ENCODE measurements around the gene DLGAP1. TPM values are rescaled to one million over a fixed set of nuclear protein-coding genes. Genes with fewer than 3 reads are reported as not detected.
"Not testable (repeated sequence)": the region's sequence is repeated elsewhere in the genome, so short reads cannot be mapped to it uniquely, and the experiment has no call there.

DLGAP1 gene
- total RNA-seq, 1 donor from 2014 or later: 0.86 TPM

GRCh38 chr18:3583873-3584247 lies 871.2 kb downstream of the DLGAP1 start:
- intact Hi-C loops (cut with micrococcal nuclease): no loop called here

GRCh38 chr18:3583106-3583872 lies 871.8 kb downstream of the DLGAP1 start:
- intact Hi-C loops (cut with micrococcal nuclease): not testable (repeated sequence)

DNA sequence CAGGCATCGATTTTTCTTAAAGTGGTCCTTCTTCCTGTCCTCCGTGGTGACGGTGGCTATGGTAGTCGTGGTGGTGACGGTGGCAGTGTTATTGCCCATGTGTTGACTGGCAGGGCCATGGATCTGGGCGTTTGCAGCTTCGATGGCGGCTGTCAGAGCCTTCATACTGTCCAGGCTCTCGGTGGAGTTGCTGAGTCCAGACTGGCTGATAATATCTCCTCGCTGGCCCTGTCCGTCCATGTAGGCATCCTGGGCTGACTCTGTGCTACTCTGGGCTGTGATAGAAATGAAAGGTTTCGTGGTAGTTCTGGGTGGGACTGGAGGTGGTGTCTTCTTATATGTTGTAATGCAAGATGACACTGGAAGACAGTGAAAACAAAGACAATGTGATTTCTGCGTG lies 873.2 kb downstream of the DLGAP1 start:
- intact Hi-C loops (cut with micrococcal nuclease): no loop called here

- intact Hi-C loops (cut with micrococcal nuclease): not testable (repeated sequence)
Observed at GRCh38 chr18:3580523-3581025, 874.5 kb downstream of the DLGAP1 start.

DNA sequence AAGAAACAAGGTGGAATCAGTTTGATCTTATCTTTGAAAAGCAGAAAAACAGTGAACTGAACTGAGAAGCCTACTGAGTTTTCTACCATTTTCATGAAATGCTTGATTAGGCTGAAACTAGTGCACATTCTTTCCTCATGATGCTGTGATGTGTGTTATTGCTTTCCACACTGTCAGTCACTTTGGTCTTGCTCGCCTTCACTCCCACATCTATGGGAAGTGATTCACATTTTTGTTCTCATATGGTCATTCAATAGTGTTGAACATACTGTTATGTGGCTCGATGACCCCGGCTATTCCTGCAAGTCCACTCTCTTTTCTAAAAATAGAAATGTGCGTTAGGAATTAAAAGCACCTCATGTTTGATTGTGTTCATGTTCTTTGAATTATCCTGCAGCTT lies 875.4 kb downstream of the DLGAP1 start:
- intact Hi-C loops (cut with micrococcal nuclease): no loop called here

DNA sequence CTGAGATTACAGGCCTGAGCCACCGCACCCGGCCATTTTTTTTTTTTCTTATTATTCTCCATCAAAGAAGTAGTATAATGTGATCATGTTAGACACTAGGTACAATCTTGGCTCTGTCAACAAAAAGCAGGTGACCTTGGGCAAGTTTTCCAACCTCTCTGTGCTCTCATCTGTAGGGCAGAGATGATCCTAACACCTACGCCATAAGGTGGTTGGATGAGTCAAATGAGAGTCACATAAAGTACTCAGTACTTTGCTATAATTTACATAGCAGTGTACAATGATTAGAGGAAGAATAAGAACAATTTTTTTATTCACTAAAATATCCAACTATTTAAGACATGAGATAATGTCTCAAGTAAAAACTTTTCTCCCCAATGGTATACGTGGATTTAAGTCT lies 876.5 kb downstream of the DLGAP1 start:
- intact Hi-C loops (cut with micrococcal nuclease): no loop called here

DNA sequence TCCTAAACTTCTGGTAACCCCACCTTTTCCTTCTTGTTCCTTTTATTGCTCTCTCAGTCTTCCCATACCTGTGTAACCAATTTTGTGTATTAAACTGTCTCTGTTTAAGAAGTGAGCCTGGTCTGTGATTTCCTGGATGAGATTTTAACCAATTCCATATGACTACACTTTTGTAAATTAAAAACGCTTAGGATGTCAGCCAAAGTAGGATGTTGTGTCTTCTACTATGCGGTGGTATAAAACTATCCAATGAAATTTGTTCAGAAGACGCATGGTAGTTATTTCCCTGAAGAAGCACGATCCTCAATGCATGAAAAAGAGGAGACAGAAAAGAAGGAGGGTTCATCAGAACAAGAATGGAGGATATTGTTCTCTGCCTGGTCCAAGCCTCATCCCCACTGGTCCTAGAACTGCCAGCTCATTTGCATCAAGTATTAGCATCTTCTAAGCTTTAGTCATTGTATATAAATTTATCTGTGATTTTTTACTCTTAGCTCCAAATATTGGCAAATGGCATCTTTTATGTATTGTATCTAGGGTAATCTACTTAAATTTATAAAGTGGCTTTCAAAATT lies 877.7 kb downstream of the DLGAP1 start:
- intact Hi-C loops (cut with micrococcal nuclease): no loop called here

DNA sequence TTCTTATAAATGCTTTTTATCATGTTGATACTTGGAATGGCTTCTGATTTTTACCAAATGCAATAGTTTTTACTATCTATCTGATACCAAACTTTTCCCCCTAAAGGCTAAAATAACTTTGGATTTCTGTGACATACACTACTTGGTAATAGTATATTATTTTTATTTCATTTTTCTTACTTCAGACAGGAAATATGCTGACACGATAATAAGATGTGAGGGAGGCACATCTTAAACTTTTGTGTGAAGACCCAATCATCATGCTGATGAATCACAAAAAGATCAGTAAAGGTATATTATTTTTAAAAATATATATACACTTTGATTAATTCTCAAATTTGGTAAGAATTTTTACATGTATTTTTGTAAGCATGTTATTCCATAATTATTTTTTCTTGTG lies 882.3 kb downstream of the DLGAP1 start:
- intact Hi-C loops (cut with micrococcal nuclease): no loop called here

- intact Hi-C loops (cut with micrococcal nuclease): no loop called here
Observed at GRCh38 chr18:3566851-3567250, 888.3 kb downstream of the DLGAP1 start.

DNA sequence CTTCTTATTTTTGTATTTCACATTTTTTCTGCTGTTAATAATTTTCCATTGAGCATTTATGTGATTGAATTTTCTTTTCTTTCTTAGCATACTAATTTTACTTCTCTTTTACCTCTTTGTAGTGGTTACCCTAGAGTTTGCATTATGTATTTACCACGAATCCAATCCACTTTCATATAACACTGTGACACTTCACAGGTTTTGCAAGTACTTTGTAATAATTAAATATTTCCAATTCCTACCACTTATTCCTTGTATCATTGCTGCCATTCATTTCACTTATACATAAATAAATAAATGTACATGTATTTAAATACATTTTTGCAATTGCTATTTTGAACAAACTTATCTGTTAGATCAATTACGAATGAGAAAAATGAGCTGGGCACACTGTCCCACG lies 894.4 kb downstream of the DLGAP1 start:
- intact Hi-C loops (cut with micrococcal nuclease): no loop called here

DNA sequence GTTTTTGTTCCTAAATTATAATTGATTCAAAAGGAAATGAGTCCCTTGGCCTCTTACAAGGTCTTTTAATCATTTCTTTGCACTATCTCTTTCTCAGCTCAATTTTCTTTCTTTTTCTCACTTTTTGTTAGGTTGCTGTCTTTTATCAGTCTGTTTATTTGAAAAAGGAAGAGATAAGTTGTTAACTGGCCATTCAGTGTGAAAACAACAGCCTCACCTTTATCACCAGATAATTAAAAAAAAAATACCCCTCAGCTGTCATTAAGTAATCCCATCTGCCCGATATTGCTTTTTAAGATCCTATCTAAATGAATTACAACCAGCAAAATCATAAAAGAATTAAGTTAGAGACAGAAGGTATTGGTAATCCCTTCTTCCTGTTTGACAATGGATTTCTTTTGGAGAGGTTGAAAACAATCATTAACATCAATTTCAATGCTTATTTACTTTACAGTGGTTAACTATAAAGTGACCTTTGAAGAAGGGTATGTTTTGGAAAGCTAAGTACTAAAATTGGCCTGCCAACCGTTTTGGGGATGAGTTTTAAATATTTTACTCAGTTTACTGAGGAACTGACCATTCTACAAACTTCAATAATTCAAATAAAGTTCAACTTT lies 900.2 kb downstream of the DLGAP1 start:
- intact Hi-C loops (cut with micrococcal nuclease): no loop called here

DNA sequence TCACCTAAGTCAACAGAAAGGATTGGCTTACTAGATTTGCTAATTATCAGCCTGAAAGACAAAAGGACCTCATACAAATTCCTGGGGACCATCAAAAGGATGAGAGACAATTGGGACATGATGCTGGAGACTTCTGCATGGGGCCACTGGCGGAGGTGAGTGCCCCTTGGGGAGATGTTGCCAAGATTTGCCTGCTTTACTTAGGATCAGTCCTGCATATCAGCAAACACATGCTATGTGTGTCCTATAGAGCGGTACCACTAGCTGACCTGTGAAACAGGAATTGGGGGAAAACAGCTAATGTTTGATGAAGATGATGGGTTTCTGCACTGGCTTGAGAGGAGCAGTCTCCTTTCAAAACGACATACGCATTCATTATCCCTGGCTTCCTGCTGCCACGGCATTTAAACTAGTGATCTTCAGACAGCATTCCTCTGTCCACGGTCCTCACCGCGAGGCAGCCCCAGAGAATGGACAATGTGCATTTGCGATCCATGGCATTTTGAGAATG lies 901.0 kb downstream of the DLGAP1 start:
- intact Hi-C loops (cut with micrococcal nuclease): no loop called here

DNA sequence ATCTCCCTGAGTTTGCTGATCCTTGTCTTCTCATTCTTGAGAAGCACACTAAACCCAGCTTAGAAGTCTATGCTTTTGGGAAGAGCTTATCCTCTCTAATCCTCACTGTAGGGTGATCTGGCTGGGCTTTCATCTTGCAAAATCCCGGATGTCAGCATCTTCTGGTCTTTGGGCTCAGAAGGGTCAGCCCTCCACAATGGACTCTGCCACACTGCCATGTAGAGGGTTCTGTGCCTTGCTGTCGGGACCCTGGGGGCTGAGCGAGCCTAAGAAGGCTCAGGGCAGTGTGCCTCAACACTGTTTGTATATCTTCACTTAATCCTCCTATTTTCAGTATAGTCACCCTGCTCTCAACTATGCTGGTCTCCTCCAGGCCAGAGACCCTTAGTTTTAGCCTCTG lies 902.8 kb downstream of the DLGAP1 start:
- intact Hi-C loops (cut with micrococcal nuclease): no loop called here

- intact Hi-C loops (cut with micrococcal nuclease): no loop called here
Observed at GRCh38 chr18:3547891-3548615, 907.1 kb downstream of the DLGAP1 start.

- intact Hi-C loops (cut with micrococcal nuclease): no loop called here
Observed at GRCh38 chr18:3546106-3546505, 909.0 kb downstream of the DLGAP1 start.

- intact Hi-C loops (cut with micrococcal nuclease): no loop called here
Observed at GRCh38 chr18:3544537-3544936, 910.6 kb downstream of the DLGAP1 start.

DNA sequence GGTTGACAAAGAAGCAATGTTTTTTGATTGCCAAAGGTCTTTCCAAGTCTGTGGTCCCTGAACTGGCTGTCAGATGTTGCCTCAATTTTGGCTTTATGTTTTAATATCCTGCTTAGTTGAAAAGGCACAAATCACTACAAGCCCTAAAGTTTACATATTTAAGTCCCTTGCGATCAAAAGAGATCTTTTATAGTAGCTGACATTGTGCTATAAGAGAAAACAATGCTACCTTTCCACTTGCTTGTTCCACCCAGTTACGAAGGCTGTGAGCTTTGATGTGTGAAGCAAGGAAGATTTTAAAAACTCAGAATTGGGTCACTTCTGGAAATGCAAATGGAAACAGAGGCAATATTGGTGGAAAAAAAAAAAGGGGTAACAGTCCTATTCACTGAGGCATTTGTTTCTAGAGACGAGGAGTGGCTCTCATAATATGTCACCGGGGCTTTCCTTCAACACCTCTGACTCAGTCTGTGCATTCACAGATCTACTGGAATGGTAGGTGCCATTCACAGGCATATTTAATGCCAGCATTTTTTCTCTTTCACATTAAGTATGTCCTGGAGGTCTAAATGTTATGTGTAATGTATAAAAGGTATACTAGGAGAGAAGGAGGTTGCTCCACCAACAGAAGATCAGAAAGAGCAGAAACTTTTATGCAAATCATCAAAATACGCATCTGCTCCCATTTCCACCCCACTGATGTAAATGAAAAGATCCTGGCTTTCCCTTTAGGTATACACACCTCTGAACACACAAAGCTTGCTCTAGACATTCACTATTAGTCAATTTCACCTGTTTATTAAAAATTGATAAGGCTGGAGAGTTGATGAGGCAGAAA lies 913.3 kb downstream of the DLGAP1 start:
- intact Hi-C loops (cut with micrococcal nuclease): no loop called here

GRCh38 chr18:3540805-3541548 lies 914.1 kb downstream of the DLGAP1 start:
- intact Hi-C loops (cut with micrococcal nuclease): no loop called here

DNA sequence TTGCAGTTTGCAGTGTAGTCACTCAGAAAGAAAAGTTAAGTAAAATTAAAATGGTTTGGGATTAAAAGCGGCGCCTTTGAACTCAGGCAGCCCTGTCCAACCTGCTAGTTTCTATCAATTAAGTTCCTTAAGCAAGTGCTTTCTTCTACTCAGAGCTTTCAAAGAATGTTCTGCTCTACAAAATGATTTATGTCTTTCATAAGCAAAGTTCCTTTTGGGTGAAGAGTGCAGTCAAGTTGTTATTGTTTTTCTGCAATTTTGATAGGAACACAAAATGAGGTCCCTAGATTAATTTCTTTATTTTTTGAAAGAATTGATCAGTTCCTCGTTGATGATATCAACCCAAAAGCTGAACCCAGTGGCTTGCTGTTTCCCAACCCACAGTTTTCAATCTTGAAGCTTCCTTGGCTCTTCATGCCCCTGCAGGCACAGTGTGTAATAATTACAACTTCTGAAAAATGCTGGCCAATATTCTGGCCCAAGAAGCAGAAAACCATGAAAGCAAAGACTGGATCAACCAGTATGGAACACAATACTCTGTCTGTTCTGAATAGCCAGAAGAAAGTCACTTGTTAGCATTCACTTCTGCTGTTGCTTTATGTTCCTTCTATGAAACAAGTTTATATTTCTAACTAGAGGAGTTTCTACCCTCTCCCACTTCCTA lies 916.0 kb downstream of the DLGAP1 start:
- intact Hi-C loops (cut with micrococcal nuclease): no loop called here

GRCh38 chr18:3538456-3538855 lies 916.7 kb downstream of the DLGAP1 start:
- intact Hi-C loops (cut with micrococcal nuclease): no loop called here
